HEK293 (cell line): ENCODE measurements around the gene TXNIP.

Experiments used
- CTCF ChIP-seq: fragments of 450-650 bp; formaldehyde crosslinking; IDR thresholded peaks from 2 replicates; pipeline ENCODE4 v1.5.1; 2016; ENCODE audit warnings: missing biosample characterization, missing genetic modification characterization
- KLF10 ChIP-seq: fragments of 450-650 bp; IDR thresholded peaks from 2 replicates; pipeline ENCODE4 v1.5.1; 2018; ENCODE audit warnings: missing biosample characterization, mild to moderate bottlenecking, missing genetic modification characterization
- PATZ1 ChIP-seq: fragments of 450-650 bp; formaldehyde crosslinking; IDR thresholded peaks from 2 replicates; pipeline ENCODE4 v1.5.1; 2016; ENCODE audit warnings: missing biosample characterization, missing genetic modification characterization
- ZEB2 ChIP-seq: fragments of 450-650 bp; formaldehyde crosslinking; IDR thresholded peaks from 2 replicates; pipeline ENCODE4 v1.5.1; 2016; ENCODE audit warnings: missing biosample characterization, missing genetic modification characterization
- ZNF138 ChIP-seq: fragments of 450-650 bp; formaldehyde crosslinking; IDR thresholded peaks from 2 replicates; pipeline ENCODE4 v1.5.1; 2016; ENCODE audit warnings: missing biosample characterization, missing genetic modification characterization, borderline replicate concordance
- ZNF175 ChIP-seq: fragments of 450-650 bp; formaldehyde crosslinking; IDR thresholded peaks from 2 replicates; pipeline ENCODE4 v1.5.1; 2016; ENCODE audit warnings: missing biosample characterization, missing genetic modification characterization
- ZNF76 ChIP-seq: fragments of 450-650 bp; formaldehyde crosslinking; IDR thresholded peaks from 2 replicates; pipeline ENCODE4; 2016; ENCODE audit warnings: low read depth, missing biosample characterization, missing genetic modification characterization, borderline replicate concordance
- ZNF830 ChIP-seq: fragments of 450-650 bp; IDR thresholded peaks from 2 replicates; pipeline ENCODE4 v1.5.0; 2018; ENCODE audit warnings: missing biosample characterization, missing genetic modification characterization, low read depth, mild to moderate bottlenecking, moderate library complexity

- TF ChIP-seq ZNF830, result no peak
- no peak for TF ChIP-seq ZNF175 (tag by site-specific recombination)
- no peak for TF ChIP-seq CTCF (tag by site-specific recombination)
- no peak for TF ChIP-seq ZNF76 (tag by site-specific recombination)
- TF ChIP-seq KLF10, result no peak
- TF ChIP-seq PATZ1, result no peak
- TF ChIP-seq ZEB2 (tag by site-specific recombination), result no peak
- no peak for TF ChIP-seq ZNF138
Measured at GRCh38 chr1:145990249-145990855, 6.0 kb downstream of the TXNIP start.
